GM21526 (cell line): ENCODE measurements around the gene CPT1C.

ENCODE experiments used
- ATAC-seq: cut with Tn5 transposase; IDR thresholded peaks from one replicate; pipeline ENCODE4 v1.9.1; 2021; ENCODE audit warnings: moderate library complexity; ENCODE audit not compliant: unreplicated experiment, low FRiP score

Gene CPT1C

DNA sequence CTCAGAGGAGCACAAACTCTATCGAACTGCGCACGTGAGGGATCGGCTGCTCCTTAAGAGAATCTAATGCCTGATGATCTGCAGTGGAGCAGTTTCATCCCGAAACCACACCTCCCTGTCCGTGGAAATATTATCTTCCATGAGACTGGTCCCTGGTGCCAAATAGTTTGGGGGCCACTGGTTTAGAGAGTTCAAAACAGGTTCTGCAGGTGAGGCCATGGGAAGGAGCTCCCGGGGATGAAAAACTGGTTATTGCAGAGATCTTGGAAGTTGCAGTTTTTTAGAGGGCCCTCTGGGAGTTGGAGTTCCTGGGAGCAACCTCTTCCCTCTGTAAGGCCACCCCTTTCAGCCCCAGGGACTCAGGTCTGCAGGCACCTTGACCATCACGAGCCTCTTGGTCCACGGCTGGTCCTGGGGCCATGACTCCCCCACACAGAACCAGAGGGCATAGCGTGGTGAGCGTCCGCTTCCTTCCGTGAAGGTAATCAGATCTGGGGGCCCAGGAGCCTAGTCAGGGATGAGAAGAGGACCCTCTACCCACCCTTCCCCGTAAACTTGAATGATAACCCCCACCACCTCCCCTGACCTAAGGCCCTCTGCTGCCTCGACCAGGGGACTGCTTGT lies 30.5 kb upstream of the CPT1C start:
- no peak for ATAC-seq

DNA sequence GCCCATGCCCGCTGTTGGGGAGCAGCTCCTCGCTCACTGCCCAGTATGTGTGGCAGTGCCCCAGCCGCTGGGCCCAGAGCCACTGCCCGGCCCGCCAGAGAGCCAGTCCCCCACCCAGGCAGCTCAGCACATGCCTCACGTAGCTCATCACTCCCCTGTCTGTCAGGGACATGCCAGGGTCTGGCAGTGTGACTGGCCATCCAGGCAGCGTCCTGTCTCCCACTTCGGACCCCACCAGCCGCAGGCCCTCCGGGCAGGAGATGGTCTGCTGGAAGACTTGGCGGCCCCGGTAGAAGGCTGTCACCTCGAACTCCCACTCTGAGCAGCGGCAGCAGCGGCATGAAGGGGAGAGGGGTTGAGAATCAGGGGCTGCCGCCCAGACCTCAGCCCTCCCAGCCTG lies 28.9 kb upstream of the CPT1C start:
- no peak for ATAC-seq

DNA sequence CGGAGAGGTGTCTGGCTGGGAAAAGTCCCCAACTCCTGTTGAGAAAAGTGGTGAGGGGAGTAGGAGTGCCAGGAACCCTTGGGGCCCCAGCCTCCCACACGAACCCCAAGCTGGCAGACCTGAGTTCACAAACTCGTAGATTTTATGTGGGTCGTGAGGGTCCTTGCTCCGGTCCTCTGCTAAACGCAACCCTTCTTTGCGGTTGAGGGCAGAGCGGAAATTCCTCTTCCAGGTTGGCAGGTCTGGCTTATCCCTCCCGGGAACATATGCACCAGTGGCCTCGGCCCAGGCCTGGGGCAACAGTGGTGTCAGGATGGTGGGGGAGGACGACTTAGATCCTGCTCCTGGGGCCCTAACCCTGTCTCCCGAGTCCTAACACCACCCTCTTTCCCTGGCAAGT lies 27.7 kb upstream of the CPT1C start:
- ATAC-seq: no peak

DNA sequence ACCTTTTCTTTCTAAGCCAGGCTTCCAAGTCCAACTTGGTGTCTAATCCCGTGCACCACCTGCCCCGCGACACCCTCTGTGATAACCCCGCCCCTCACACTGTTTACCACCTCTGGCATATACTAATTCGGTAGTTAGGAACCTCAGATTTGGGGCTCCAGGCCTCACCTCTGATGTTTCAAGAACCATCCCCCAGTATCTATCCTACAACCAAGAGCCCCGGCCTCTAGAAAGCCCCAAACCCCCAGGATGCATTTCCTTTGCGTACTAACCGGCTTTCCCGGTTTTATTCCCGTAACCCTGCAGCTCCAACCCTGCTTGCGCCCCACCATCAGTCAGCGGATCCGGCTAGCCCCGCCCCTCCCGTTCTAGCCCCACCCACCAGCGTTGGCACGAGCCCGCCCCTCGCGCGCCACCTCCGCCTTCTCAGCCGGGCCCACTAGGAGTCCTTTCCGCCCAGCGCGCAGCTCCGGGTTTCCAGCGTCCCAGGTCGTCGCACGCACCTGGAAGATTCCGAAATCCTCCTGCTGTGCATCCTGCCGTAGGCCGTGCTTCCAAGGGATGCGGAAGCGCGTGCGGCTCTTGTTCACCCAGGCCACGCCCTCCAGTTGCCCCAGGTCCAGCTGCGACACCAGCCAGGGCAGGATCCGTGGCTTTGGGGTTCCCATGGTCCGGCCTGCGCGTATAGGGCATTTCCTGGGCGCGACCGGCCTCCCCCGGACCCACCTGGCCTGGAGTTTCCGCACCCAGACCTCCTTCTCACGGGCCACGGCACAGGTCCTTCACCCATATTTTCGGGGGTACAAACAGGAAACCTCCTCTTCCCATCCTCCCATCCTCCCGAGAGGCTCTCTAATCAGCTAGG lies 26.5 kb upstream of the CPT1C start:
- no peak for ATAC-seq

DNA sequence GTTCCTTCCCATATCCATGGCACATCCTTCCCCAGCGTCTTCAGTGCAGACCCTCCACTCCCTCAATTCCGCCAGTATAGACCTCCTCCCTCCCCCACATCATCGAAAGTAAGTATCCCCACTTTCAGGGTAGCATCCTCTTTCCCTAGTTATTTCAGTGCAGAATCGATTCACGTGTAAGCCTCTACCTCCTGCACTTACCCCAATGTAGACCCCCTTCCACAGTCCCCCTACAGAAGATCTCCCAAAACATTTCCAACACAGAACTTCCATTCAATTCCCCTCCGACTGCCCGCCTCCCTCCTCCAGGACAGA lies 25.9 kb upstream of the CPT1C start:
- no peak for ATAC-seq

DNA sequence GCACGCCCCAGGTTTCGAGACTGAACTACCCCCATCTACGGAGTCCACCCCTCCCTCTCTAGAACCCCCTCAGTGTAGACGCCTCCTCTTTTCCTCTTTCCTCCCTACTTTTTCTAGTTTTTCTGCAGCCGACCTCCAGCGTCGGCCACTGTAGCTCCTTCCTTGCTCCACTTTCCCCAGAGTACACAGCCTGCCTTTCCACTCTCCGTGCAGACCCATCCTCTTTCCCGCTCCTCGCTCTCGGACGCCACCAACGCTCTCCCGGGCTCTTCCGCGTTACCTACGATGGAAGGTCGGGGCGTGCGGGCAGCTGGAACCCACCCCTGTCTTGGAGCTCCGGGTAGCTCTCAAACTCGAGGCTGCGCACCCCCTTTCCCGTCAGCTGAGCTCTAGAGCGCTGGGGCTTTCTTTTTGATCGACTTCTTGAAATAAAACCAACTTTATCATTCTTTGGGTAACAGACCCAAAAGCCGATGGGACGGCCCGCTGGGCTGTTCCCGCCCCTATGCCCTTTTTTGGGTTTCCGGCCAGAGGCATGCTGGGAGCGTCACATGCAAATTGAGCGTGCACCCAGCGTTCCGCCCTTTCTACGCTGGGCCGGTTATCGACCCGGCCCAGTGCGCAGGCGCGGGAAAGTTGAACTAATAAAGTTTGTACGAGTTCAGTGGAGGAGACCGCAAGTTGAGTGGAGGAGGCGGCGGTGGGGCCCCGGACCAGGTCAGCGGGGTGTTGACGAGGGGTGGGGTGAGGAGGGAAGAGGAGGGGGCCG lies 25.4 kb upstream of the CPT1C start, which contains the start of the genes BCL2L12 and IRF3:
BCL2L12 (plus strand) TSS at position 583 of the 769 bp plus-strand sequence. CDS start 760 bp downstream, outside the sequence.
IRF3 (minus strand) TSS at position 507 of the 769 bp plus-strand sequence. CDS start 1,019 bp downstream, outside the sequence.
- peak; percentile 51 for ATAC-seq

DNA sequence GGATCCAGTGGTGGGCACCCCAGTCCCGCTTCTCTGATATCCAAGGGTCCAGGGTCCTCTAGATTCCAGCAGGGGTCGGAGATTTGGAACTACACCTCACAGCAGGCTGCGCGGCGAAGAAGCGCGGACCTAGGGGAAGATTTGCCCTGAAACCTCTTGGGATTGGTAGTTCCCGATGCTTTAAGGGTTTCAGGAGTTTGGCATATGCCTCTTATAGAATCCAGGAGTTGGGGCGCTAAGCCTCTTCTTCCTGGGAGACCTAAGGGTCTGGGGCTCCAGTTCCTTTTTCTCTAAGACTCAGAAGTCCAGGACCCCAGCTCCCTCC lies 24.8 kb upstream of the CPT1C start:
- no peak for ATAC-seq

DNA sequence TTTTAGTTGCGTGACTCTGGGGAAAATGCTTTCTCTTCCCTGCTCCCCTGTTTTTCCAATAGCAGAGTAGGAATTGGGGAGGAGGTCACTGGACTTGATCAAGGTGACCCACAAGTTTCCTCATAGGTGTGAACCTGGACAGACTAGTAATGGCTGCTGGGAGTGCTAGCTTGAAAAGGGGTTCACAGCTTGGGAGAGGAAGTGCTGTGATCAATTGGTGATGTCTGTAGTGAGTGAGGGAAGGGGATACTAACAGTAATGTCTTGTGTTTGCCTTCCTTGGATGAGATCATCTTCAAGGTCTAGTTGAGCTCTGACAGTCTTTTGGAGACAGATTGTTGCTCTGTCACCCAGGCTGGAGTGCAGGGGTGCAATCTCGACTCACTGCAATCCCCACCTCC lies 23.4 kb upstream of the CPT1C start:
- no peak for ATAC-seq

DNA sequence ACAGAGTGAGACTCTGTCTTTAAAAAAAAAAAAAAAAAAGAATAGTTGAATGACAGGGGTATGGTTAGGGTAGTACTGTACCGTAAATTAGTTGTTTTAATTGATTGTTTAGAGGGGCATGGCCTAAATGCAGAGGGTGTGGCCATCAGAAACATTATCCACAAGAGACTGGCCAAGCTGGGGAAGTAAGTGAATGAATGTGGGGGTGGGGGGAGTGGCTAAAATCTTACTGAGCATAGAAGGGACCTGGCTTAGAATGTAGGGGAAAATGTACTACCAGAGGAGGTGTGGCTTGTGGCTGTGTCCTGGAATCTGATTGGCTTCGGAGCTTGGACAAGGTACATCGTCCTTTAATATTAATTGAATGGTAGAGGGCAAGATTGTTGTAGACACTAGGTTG lies 21.4 kb upstream of the CPT1C start:
- ATAC-seq: no peak

DNA sequence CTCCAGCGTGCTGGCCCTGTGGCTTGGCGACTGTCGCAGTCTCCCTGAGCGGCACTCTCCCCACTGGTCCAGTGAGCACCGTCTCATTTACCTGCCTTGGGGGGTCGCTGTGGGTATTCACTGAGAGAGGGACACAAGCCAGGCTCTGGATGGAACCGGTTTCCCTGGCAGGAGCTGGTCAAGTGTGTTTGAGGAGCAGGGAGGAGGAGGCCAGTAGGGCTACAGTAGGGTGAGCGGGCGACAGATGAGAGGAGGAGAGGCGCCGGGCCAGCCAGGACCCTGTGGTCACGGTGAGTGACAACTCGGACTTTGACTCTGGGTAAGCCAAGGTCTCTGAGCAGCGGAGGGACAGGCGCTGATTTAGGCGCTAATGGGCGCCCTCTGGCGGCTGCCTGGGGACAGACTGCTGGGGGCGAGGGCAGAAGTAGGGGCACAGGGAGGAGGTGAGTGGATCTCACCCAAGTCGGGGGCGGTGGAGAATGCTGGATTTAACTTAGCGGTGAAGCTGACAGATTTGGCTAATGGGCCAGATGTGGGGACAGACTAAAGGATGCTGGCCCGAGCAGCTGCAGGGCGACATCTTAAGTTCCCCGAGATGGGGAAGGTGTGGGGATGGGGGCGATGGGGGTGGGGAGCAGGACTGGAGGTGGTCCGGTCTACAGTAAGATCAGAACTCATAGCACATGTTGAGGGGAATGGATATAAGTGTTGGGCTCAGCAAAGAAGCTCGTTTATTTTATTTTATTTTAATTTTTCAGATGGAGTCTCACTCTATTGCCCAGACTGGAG lies 18.6 kb upstream of the CPT1C start:
- no peak for ATAC-seq

DNA sequence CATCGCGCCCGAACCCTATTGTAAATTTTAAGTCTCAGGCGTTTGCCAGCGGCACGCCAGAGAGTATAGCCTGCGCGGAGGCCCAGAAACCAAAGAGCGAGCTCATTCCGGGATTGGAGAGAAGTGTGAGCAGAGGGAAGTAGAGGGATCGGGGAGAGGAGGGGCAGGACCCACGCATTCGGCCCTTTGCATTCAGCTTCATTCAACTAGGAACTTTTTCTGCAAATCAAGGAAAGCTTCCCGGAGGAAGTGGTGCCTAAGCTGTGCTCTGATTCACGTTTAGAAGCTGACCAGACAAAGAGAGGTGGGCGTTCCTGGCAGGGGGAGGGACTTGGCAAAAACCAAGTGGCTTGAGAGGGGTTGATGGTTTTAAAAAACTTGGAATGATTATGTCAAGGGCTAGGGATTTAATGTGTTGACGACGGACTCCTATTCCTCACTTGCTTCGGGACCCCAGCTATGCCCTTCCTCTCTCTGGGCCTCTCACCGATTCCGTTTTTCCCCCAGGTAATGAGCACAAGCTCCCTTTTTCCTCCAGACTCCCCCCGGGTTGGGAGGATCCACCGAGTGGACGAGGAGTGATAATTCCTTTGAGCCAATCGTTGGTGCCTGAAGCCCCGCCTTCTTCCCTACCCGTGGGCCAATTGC lies 14.7 kb upstream of the CPT1C start:
- ATAC-seq: peak; percentile 24

DNA sequence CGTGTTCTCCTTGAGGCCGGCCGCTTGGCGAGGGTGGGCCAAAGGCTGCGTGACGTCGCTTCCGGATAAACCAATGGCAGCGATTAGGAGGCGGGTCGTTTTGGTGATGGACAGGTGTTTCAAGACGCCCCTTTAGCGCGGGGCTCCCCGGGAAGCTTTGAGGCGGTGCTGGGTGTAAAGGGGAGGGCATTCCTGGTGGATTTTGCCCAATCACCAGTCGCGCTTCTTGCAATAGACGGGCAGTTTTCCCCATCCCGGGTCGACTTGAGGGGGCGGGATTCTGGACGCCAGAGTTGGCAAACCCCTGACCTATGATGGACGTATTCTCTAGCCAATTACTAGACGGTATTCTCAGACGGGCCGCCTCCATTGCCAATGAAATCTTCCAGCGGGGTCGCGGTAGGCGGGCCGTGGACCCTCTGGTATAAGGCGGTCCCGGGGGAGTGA lies 14.1 kb upstream of the CPT1C start:
- ATAC-seq: peak; percentile 61

DNA sequence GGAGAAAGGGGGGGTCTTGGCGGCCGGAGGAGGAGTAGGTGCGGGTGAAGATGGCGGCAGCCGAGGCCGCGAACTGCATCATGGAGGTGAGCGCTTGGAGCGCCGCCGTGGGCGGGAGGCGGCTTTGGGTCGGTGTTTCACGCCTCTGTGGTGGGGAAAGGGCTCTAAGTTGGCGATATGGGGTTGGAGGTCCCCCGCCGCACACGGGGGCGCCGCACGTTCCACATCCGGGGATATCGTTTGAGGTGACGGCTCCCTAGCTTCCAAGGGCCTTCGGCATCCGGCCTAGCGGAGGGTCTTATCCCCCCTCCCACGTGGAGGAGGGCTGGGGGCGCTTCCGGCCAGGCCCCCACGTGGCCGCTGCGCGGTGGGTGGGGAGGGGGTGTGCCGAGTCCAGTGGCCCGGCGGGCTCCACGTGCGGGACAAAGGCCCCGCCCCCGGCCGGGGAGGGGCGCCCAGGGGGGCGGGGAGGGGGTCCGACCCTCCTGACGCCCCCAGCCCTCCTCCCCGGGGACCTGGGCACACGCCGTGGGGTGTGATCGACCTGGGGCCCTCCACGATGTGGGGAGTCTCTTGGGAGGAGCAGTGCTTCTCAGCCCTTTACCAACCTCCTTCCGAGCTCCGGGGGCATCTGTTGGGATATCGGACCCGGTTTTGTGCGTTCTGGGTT lies 13.6 kb upstream of the CPT1C start, which contains the start of gene PRMT1:
PRMT1 (plus strand) TSS at position 41 of the 670 bp plus-strand sequence; CDS start at position 51, 10 bp downstream.
- peak; percentile 5 for ATAC-seq

DNA sequence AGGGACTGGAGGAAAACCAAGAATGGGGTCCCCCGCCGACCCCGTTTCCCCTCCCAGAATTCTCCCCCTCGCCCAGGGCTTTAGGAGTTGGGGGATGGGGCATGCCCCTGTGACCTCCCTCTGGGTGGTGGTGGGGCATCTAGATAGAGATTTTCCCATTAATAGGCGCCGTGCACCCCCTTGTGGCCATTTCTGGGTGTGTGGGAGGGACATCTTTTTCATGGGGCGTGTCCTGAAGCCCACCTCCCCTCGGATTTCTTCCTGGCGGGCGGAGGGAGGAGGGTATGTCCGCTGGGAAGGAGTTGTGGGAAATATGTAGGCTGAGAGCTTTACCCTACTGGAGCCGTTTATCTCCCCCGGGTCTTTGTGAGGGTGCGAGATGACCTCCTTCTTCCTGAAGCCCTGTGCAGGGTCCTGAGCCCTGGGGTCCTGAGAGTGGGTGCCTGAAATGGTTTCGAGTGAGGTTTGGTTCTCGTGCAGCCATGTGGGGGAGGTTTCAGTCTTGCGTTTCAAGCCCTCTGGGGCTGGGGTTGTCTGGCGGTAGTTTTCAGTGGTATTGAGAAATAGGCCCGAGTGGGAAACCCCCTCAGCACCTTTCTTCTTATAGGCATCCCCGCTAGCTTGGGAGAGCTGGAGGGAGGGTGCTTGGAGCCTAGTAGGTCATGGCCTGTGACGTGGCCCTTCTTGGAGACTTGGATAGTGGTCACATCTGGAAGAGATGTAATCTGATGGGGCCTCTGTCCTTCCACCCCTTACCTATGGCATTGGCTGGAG lies 12.8 kb upstream of the CPT1C start:
- no peak for ATAC-seq

DNA sequence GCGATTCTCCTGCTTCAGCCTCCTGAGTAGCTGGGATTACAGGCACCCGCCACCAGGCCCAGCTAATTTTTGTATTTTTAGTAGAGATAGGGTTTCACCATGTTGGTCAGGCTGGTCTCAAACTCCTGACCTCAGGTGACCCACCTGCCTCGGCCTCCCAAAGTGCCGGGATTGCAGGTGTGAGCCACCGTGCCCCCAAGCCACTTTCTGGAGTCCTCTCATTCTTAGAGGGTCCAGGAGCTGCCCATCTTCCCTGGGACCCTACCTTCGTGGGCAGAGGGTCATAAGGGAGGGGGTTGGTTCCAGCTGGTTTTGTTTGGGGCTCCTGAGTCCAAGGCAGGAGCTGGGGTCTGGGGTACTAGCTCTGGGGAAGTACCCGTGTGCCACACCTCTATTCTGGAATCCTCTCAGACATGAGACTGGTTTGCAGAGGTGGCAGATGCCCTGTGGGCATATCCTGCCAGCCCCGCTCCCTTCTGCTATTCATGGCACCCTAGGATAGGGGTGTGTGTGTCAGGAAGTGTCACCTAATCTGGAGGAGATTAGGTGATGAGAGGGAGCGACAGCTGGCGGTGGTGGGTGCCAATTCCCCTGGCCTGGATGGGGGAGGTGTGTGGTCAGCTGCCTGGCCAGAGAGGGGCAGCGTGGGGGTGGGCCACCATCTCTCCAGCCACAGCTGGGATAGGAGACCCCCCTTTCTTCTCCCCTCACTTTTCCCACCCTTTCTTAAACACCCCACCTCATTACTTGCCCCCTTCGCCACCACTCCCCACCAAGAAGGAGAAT lies 11.7 kb upstream of the CPT1C start:
- no peak for ATAC-seq

DNA sequence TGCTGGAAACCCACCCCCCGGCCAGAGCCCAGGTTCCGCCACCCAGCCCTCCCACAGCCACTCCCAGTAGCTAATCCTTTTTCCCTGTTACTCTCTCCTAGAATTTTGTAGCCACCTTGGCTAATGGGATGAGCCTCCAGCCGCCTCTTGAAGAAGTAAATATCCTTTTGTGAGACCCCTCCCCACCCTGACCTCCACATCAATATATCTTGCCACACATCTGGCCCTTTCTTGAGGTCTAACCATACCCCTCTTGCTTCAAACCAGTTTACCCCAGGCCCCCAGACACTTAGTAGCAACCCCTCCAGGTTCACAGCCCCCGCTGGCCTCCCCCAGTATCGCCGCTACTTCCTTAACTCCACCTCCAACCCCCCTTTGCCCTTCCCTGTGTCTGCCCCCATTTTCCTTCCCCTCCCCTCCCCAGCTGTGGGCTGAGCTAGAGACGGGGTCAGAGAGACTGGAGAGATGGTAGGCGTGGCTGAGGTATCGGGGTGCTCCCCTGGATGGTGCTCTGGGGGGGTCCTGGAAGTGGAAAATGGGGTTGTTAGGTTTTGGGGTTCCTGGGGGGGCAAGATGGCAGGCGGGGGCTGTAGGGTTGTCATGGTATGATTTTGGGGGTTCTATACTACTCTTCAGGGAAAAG lies 11.0 kb upstream of the CPT1C start:
- no peak for ATAC-seq
